A673 (cell line): Measurements from ENCODE around the gene SLC27A1. TPM values are rescaled to one million over a fixed set of nuclear protein-coding genes. Genes with fewer than 3 reads are reported as not detected.

Experiments used
- BruUV-seq: library from RNA; stranded (reverse); fragments of 400-500 nt; replicated peaks from 2 replicates; lab custom pipeline; 2021; lab: Mats Ljungman, UMichigan
- CTCF ChIA-PET: fragments of 300-600 bp; sonication (Branson Sonifier 250); formaldehyde crosslinking; loops from one replicate; lab custom pipeline; 2022; ENCODE audit warnings: antibody characterized with exemption; lab: Charles Lee
- POLR2A ChIA-PET: fragments of 300-600 bp; sonication (Branson Sonifier 250); formaldehyde crosslinking; loops from one replicate; lab custom pipeline; 2022; ENCODE audit warnings: antibody characterized with exemption; ENCODE audit not compliant: low non-redundant PET; lab: Charles Lee
- DNase-seq: peaks from one replicate; pipeline ENCODE4 v3.0.0-alpha.2; 2015; ENCODE audit warnings: low spot score
- H3K27ac ChIP-seq: fragments of 200-600 bp; sonication (generic); 2 replicates; pipeline ENCODE4 v1.5.1; 2016; ENCODE audit warnings: mixed run types, low read depth, mild to moderate bottlenecking, mixed read lengths, antibody characterized with exemption, low read length; ENCODE audit not compliant: poor library complexity, severe bottlenecking
- H3K27me3 ChIP-seq: fragments of 200-600 bp; sonication (generic); replicated peaks from 2 replicates; pipeline ENCODE4 v1.6.1; 2017; ENCODE audit warnings: mixed run types, low read depth, mild to moderate bottlenecking, mixed read lengths, antibody characterized with exemption, low read length; ENCODE audit not compliant: insufficient read depth, poor library complexity
- H3K36me3 ChIP-seq: fragments of 200-600 bp; sonication (generic); 2 replicates; pipeline ENCODE4 v1.6.1; 2016; ENCODE audit warnings: mixed run types, mild to moderate bottlenecking, mixed read lengths, antibody characterized with exemption, low read length; ENCODE audit not compliant: insufficient read depth, poor library complexity, severe bottlenecking
- H3K4me1 ChIP-seq: fragments of 200-600 bp; sonication (generic); 2 replicates; pipeline ENCODE4 v1.6.1; 2017; ENCODE audit warnings: mixed run types, mild to moderate bottlenecking, mixed read lengths, antibody characterized with exemption, low read length; ENCODE audit not compliant: insufficient read depth, poor library complexity, severe bottlenecking
- H3K4me3 ChIP-seq: fragments of 200-600 bp; sonication (generic); 2 replicates; pipeline ENCODE4 v1.5.1; 2016; ENCODE audit warnings: low read depth, mixed run types, mild to moderate bottlenecking, mixed read lengths, low read length; ENCODE audit not compliant: poor library complexity, severe bottlenecking
- H3K9me3 ChIP-seq: fragments of 200-600 bp; sonication (generic); 2 replicates; pipeline ENCODE4 v1.6.1; 2016; ENCODE audit warnings: mixed run types, low read depth, mild to moderate bottlenecking, mixed read lengths, antibody characterized with exemption, low read length; ENCODE audit not compliant: poor library complexity, severe bottlenecking
- CTCF ChIP-seq: fragments of 300-800, 200-600 bp; sonication (generic); conservative IDR thresholded peaks from 2 replicates; pipeline ENCODE4 v1.5.1; 2017; ENCODE audit warnings: low read depth, mild to moderate bottlenecking, antibody characterized with exemption, low read length, moderate library complexity, mixed read lengths
- EZH2 ChIP-seq: fragments of 200-600 bp; sonication (generic); IDR thresholded peaks from 2 replicates; pipeline ENCODE4 v1.6.1; 2017; ENCODE audit warnings: borderline replicate concordance, low read depth, mild to moderate bottlenecking, mixed read lengths, antibody characterized with exemption, low read length; ENCODE audit not compliant: poor library complexity, severe bottlenecking
- intact Hi-C: fragments of 100-400 bp; cut with micrococcal nuclease; formaldehyde crosslinking; loops from one replicate; pipeline ENCODE4 v1.10.0; 2022; ENCODE audit not compliant: unreplicated experiment
- total RNA-seq: library from RNA; stranded (reverse); gene quantifications from 2 replicates; pipeline ENCODE4 v1.2.3, GENCODE V29; 2021

The SLC27A1 gene
- total RNA-seq, 1 experiment from 2014 or later: 3.0 TPM

- no TSS peak for BruUV-seq
- no peak for TF ChIP-seq CTCF
- no peak for TF ChIP-seq EZH2
- H3K27ac ChIP-seq: peak overlapping the region; percentile 63
- H3K36me3 ChIP-seq: no peaks in the 10 kb centered on the region
- peaks cover 8% of the 10 kb centered on the region for H3K4me1 ChIP-seq
- H3K4me3 ChIP-seq: peak overlapping the region; percentile 84
- ChIA-PET POLR2A (interaction anchor here (0.6 kb wide), 1 partner anchor 49 kb away, joined by 3 read pairs; the partner anchor contains the start of gene MVB12A), CTCF (no interaction called here)
- no peak for DNase-seq
- H3K27me3 ChIP-seq: no peaks in the 10 kb centered on the region
- intact Hi-C loops: loop anchor here (5.0 kb wide), 1 partner anchor 122 kb away; no protein-coding TSS in a partner anchor
- H3K9me3 ChIP-seq: no peaks in the 10 kb centered on the region
Measured at GRCh38 chr19:17469092-17469480, 1.2 kb upstream of the SLC27A1 start.

GRCh38 chr19:17469481-17470067 is 750 bp upstream of the SLC27A1 start:
- Histone ChIP-seq H3K27me3 (no peaks in the 10 kb centered on the region), H3K9me3 (no peaks in the 10 kb centered on the region), H3K4me1 (peaks cover 8% of the 10 kb centered on the region), H3K36me3 (no peaks in the 10 kb centered on the region), H3K4me3 (peak overlapping the region; percentile 84), H3K27ac (peak overlapping the region; percentile 63)
- ChIA-PET CTCF (no interaction called here), POLR2A (no interaction called here)
- intact Hi-C loops: loop anchor here (5.0 kb wide), 1 partner anchor 122 kb away; no protein-coding TSS in a partner anchor
- BruUV-seq: no TSS peak
- DNase-seq: peak; percentile 97
- TF ChIP-seq EZH2 (no peak), CTCF (no peak)

DNA sequence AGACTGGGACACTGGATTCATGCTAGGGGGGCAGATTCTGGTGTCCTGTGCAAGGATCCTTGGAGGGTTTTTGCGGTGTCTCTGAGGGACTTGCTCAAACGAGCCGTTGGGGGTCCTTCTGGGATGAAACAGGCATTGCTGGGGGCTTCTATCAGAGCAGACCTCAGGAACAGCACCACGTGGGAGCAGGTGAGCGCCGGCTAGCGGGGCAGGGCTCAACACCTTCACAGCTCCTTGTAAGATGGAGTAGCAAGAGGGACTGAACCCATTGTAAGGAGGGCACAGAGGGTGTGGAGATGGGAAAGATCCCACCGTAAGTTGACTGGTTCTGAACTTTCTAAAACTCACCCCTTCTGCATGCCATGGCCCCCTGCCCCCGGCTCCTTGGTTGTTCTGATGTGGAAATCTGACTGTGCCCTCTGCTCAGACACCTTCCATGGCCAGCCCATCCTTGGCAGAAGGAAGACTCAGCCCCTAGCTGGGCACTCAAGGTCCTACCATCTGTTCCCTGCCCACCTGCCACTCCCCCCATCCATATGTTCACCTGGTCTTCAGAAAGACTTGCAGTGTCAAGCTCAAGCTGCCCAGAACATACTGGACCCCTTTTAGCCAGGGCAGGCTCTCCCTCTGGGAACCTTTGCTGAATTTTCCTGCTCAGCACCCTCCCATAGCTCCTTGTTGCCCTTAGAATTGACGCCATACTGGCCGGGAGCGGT is 1.2 kb downstream of the SLC27A1 start:
- no peak for DNase-seq
- H3K4me1 ChIP-seq: peaks cover 4% of the 10 kb centered on the region
- TF ChIP-seq EZH2: no peak
- no peak for TF ChIP-seq CTCF
- ChIA-PET POLR2A (no interaction called here), CTCF (interaction anchor here (0.6 kb wide), 2 partner anchors 134 to 295 kb away, joined by 3 to 7 read pairs; no protein-coding TSS in a partner anchor)
- intact Hi-C loops: no loop called here
- H3K27ac ChIP-seq: no peak overlapping the region
- no peaks in the 10 kb centered on the region for H3K27me3 ChIP-seq
- no peaks in the 10 kb centered on the region for H3K36me3 ChIP-seq
- BruUV-seq: no TSS peak
- no peaks in the 10 kb centered on the region for H3K9me3 ChIP-seq
- peak overlapping the region; percentile 84 for H3K4me3 ChIP-seq
